NCI-H82 treated with DMSO at 0.1 percent for 48 hours (cell line): Measurements from ENCODE around the gene VANGL2.

ENCODE experiments used
- DNase-seq: peaks from one replicate; lab custom pipeline; 2025; ENCODE audit not compliant: unreplicated experiment; lab: John Stamatoyannopoulos, UW

Gene VANGL2

GRCh38 chr1:160455153-160455517 lies 54.8 kb downstream of the VANGL2 start:
- no peak for DNase-seq

DNA sequence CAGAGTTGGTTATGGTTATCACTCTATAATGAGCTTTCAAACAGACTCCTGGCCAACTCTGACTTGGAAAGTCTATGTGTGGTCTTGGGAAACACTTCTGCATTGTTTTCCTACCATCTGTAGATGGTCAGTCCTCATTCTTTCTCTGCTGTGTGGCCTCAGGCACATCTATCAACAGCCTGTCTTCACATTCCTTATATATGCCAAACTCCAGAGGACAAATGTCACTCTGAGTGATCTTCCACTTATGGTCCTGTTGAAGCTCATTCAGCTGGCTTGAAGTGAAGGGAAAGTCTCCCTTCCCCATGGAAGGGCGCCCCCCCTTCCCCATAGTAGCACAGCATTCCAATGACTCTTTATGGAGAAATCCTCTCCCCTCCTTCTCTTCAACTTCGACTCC lies 58.7 kb downstream of the VANGL2 start:
- DNase-seq, result no peak

- DNase-seq, result no peak
Observed at GRCh38 chr1:160459687-160460086, 59.3 kb downstream of the VANGL2 start.

DNA sequence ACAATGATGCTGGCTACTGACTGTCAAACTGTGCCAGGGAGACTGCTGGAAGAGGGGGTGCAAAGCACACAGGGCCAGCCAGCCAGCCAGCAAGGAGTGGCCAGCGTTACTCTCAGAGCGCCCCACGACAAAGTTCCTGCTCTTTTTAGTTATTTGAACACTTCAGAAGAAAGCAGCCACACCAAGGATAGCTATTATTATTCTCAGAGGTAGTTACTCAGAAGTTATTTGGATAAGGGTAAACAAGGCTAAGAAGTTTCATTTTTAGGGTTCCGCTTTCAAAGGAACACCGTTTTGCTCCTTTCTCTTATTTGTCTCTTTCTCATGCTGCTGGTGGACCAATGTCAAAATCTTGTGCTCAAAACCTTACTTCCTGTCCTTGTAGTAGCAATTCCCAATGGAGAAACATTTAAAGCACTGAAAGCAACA lies 59.9 kb downstream of the VANGL2 start:
- no peak for DNase-seq

- no peak for DNase-seq
Observed at GRCh38 chr1:160460683-160461287, 60.4 kb downstream of the VANGL2 start.

GRCh38 chr1:160465123-160465522 lies 64.8 kb downstream of the VANGL2 start:
- DNase-seq, result no peak

DNA sequence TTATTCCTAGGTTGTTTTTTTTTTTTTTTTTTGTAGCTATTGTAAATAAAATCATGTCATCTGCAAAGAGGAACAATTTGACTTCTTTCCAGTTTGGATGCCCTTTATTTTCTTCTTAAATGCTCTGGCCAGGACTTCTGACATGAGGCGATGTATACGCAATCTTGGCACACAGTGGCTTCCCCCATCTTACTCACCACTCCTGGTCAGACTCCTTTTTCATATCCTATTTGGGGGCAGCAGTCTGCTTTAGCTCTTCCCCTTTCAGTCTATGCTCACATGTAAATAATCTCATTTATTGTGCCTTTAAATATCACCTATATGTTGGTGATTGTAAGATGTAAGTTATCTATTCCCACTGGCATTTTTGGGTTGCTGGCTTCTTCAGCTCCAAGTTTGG lies 66.6 kb downstream of the VANGL2 start:
- no peak for DNase-seq

GRCh38 chr1:160467576-160467975 lies 67.2 kb downstream of the VANGL2 start:
- DNase-seq, result no peak

GRCh38 chr1:160471253-160471652 lies 70.9 kb downstream of the VANGL2 start:
- no peak for DNase-seq

GRCh38 chr1:160472112-160472511 lies 71.7 kb downstream of the VANGL2 start:
- no peak for DNase-seq

- DNase-seq, result no peak
Observed at GRCh38 chr1:160474392-160475242, 74.3 kb downstream of the VANGL2 start.
